HG02870 (cell line): ENCODE results near the gene MKNK2.

Experiments used
- ATAC-seq: cut with Tn5 transposase; IDR thresholded peaks from one replicate; pipeline ENCODE4 v1.9.1; 2021; ENCODE audit warnings: mild to moderate bottlenecking, moderate library complexity; ENCODE audit not compliant: unreplicated experiment

The MKNK2 gene

DNA sequence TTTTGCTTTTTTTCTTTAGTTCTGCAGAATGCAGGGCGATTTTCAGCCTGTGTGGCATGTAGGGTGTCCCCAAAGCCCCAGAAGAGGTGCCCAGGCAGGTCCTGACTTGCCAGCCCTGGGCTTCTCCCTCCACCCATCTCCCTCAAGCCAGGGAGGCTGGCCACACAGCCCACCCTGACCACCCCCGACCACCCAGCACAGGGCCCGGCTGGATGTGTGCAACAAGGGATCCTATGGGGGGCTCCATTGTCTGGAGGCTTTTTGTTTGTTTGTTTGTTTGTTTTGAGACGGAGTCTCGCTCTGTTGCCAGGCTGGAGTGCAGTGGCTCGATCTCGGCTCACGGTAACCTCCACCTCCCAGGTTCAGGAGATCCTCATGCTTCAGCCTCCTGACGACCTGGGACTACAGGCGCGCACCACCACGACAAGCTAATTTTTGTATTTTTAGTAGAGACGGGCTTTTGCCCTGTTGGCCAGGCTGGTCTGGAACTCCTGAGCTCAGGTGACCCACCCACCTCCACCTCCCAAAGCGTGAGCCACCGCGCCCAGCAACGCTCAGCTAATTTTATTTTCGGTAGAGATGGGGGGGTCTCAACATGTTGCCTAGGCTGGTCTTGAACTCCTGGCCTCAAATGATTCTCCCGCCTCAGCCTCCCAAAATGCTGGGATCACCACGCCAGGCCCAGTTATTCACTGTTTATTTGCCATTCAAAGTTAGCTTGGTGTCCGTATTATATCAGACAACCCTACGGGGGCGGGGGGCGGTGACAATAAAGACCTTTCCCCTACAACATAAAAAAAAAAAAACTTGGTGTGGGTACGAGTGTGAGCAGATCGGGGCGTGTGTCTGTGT lies 7.8 kb upstream of the MKNK2 start:
- ATAC-seq = no peak

DNA sequence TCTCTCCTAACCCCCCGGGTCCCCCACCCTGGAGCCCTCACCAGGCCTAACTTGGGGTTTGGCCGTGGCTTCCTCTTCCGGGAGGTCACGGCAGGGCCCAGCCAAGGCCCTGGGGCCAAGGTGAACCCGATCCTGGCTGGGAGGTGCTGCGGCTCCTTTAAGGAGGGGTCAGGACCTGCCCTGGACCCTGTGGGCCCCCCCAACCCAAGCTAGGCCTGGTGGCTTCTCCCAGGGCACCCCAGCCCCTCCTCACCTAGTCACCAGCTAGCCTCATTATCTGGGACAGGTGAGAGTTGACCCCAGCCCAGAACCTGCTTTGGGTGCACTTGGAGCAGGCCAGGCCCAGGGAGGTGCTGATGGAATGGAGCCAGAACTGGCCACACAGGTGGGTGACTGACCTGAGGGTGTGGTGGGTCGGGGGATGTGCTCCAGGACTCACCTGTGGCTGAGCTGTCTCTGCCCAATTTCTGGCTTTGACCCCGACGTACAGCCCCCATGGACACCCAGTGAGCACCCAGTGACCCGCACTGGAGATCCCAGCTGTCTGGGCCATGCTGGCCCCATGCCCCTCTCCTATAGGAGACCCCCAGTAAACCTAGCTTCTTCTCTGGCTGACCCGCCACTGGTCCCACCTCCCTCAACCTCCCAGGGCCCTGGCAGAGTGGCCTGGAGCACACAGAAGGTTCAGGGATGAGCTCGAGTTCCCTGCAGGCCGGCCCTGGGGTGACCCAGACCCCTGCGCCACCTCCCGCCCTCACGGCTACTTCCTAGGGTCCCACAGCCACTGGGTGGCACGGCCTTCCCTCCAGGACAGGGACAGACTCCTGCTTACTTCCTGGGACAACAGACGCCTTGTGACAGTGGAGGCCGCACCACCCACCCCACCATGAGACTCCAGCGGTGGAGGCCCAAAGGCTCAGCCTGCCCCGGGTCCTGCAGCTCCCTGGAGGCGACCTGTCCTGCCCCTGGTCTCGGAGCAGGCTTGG lies 6.7 kb upstream of the MKNK2 start:
- ATAC-seq = no peak

DNA sequence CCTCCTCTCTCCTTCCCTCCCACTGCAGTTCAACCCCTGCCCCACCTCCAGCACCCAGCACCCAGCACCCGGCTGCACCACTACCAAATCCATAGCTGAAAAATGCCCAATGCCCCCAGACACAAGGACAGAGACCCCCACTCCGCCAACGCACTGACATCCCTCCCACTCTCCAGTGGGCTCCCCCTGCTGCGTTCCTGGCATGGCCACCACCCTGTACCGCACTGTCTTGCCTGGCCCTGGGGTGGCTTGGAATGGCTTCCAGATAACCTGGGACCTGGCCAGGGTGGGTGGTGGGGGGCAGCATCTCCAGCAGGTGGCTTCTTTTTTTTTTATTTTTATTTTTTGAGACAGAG lies 5.8 kb upstream of the MKNK2 start:
- no peak for ATAC-seq

DNA sequence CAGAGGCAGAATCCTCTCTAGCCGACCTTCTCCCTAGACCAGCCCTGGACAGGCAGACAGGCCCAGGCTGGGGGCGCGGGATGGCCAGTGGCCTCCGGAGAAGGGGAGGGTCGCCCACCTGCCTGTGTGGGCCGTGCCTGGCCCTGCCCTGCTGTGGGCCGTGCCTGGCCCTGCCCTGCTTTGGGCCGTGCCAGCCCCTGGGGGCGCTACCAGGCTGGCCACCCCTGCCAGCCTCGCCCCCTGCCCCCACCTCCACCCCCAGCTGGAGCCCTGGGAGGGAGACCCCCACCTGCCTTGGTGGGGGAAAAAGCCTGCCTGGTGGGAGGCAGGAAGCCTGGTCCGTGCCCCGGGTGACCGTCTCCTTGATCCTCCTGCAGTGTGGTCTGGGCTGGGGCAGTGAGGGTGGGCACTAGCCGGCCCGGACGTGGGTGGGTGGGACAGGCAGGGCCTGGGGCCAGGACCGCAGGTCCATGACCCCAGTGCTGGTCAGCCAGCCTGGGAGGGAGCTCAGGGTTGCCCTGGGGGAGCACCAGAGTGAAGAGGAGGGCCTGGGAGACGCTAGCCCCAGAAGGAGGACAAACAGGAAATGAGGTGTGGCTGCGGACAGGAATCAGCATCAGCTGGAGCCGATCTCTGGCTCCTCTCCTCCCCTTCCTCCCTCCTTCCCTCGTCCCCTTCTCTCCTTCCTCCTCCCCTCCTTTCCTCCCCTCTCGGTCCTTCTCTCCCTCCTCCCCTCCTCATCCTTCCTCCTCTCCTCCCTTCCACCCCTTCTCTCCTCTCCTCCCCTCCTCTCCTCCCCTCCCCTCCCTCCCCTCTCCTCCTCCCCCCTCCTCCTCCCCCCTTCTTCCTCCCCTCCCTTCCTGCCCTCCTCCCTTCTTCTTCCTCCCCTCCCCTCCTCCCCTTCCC lies 5.1 kb upstream of the MKNK2 start:
- ATAC-seq = no peak

DNA sequence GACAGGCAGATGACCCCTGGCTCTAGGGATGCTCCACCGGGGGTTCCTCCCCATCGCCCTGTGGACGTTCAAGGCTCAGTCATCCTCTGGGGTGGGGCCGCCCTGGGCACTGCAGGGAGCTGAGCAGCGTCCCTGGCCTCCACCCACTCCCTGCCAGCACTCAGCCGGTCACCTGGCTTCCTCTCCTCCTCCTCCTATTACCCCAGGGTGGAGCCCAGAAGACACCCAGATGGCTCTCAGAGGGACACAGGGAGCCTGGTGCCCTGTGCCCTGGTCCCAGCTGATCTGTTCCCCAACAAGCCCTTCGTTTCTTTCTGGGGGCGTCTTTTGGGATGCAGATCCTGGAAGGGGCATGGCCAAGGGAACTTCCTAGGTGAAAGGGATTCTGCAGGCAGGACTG lies 3.7 kb upstream of the MKNK2 start:
- no peak for ATAC-seq

DNA sequence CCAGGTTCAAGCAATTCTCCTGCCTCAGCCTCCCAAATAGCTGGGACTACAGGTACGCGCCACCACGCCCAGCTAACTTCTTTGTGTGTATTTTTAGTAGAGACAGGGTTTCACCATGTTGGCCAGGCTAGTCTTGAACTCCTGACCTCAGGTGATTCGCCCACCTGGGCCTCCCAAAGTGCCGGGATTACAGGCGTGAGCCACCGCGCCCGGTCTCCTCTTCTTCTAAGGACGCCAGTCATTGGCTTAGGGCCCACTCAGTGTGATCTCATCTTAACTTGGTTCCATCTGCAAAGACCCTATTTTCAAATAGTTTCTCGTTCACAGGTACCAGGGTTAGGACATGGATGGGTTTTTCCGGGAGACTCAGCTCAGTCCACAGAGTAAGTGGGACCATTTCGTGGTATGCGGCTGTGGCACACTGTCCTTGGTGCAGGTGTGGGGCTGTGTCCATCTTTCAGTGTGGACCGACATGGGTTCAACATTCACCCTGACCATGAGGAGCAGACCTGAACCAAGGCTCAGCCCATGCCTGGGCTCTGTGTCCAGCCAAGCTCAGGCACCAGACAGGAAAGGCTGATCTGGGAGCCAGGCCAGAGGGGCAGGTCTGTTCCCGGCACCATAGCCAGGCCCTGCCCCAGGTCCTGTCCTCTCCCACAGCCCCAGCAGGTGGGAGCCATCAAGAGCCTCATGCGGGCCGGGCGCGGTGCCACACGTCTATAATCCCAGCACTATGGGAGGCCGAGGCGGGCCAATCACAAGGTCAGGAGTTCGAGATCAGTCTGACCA lies 2.8 kb upstream of the MKNK2 start:
- ATAC-seq = no peak

DNA sequence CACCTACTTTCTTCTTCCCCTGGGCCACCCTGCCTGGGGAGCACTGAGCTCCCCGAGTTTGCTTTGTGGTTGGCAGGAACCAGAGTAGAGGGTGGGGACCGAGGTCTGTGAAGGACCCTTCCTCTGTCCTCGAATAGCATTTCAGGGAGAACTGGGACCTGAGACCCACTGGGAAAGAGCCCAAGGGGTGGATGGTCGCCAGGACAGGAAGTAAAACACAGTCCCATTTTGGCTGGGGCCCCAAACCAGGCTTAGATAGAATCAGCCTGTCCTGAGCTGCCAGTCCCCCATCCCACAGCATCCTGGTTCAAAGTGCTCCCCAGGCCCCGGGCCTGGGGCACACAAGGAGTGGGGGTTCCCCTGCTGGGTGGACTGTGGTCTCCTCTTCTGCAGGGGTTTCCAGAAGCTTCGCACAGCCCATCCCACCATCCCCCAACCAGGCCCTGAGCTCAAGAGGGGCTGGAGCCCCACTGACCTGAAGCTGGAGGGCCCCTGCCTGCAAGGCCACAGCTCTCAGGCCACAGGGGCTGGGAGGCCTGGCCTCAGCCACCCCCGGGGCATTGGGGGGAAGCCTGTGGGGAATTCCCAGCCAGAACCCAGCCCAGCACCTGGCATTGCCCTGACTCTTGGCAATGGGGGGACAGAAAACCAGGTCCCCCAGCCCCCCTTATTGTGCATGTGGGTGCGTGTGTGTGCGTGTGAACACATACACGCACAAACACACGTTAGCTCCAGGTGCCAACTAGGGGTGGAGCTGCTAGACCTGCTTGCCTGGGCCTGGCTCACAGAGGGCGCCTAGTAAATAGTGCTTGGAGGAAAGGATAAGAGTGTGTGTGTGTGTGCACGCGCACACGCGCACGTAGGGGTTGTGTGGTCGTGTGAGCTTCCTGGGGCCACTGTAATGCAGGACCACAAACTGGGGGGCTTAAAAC lies 995 bp upstream of the MKNK2 start:
- no peak for ATAC-seq

DNA sequence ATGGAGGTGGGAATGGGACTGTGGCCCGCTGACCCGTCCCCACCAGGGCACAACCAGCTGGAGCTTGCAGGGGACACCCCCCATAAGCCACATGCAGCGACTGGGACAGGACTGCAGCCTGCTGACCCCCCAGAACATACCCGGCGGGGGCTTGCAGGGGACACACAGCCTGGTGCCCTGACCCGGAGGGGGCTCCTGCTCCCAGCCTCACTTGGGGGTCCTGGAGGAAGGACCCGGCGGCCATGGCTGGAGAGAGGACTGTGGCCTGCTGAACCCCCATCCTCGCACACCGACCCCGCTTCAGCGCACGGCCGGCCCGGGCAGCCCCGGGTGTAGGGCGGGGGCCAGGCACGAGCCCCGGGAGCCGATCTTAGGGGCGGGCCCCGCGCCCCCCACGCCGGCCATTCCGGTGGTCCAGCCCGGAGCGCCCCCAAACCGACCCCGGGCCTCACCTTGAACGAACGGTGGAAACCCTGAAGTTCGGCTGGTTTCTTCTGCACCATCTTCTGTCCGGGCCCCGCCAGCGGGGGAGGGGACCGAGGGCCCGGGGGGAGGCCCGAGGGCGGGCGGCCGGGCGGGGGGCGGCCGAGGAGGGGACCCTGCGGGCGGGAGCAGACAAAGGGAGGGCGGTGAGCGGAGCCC lies 574 bp downstream of the MKNK2 start:
- peak; percentile 6 for ATAC-seq

DNA sequence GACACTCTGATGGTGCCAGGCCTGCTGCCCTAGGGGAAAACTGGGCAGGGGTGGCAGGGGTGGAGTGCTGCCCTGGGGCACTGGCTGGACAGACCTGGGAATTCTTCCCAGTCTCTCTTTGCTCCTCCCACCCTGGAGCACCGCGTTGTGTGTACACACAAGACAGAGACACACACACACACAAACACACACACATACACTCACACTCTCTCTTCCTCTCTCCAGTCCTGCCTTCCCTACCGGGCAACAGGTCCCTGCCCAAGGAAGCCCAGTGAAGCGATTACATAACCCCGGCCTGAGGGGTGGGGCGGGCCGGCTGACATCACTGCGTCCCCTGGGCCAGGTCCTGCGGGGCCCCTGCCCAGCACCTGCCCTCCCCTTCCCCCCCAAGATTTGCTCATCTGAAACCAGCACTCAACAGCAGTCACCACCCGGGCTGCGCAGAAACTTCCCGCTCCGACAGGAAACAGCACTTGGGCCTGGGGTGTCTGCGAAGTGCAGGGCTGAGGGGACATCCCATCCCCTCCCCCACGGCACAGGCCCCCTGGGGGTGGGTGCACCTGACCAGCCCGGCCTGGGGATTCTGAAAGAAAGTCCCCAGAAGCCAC lies 1.2 kb downstream of the MKNK2 start:
- peak; percentile 4 for ATAC-seq

DNA sequence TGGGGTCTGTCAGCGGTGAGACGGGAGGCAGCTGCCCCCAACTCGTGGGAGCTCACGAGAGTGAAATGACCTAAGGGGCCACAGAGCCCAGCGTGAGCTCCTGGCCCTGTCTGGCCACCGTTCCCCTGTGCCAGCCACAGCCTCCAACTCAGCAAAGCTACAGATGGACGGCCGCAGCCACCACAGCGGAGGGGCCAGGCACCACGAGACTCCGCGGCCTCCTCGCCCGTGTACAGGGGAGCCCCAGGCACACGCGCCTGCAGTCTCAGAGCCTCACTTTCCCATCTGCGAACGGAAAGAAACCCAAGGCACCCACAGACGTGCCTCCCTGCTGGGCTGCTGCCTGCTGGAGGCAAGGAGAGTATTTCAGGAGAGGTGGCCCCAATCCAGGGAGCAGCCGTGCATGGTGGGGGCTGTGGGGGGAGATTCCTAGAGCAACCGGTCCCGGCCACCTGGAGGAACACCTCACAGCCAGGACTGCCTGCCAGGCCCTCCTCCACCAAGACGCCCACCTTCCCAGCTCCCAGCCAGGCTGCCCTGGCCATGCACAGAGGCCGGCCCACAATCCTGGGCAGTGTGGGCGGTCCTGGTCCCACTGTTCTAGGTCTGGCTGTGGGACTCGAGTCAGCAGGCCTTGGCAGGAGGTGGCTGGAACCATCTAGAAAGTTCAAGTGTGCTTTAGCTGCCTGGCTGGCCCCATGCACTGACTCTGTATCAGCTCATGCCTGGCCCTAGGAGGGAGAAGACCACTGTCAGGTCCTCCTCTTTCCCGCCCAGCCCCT lies 1.9 kb downstream of the MKNK2 start:
- ATAC-seq = no peak

DNA sequence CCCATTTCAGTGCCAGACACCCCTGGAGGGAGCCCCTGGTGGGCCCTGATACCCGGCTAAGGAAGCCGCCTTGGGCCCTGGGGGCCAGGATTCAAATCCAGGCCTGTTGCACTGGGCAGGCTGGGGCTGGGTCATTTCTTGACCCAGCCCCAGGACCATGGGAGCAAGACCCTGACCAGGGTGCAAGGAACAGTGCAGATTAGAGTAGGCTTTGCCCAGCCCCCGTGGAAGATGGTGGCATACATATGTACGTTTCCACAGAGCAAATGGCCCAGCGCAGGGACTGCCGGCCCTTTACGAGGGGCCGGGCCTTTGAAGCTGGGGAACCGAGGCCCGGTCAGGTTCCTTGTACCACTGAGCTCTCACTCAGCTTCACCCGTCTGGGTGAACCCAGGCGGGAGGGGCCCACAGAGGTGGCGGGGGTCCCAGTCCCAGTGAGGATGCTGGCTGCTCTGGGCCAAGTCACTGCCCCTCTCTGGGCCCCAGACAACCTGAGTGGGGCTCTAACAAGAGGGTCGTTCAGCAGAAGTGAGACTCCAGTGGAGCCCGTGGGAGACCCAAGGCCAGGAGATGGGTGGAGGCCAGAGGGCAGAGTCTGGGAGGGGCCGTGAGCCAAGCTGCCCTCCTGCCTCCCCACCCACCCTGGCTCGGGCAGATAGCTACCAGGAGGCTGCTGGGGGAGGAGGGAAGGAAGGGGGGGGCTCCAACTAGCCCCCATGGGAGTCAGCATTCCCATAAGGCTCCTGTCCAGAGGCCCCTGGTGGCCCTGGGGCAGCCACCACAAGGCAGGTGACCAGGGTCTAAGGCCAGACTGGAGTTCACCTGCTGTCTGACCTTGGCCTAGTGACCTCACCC lies 2.7 kb downstream of the MKNK2 start:
- ATAC-seq = no peak

DNA sequence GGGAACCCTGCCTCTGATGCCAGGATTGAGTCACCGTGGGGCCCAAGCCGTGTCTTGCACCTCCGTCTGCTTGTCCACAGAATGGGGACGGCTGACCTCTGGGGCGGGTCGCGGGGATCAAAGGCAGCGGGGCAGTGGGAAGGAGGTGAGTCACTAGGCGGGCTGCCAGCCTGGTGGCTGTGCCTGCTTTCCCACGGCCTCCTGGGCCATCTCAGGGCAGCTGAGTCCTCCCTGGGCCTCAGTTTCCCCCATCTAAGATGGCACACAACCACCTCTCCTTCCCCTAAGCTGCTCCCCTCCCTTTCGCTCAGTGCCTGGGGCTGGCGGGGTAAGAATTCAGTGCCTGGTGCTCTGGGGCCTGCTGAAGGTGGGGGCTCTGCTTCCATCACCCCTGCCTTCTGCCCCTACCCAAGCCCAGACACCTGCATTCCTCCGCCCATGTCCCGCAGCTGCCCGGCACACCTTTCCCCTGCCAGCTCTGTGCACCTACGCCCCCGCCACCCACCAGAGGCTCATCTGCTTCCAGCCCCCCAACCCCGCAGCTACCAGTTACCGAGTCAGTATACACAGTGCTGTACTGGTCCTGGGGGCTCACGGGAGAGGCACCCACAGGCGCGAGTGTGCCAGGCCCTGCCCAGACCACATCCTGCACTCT lies 3.5 kb downstream of the MKNK2 start:
- no peak for ATAC-seq

DNA sequence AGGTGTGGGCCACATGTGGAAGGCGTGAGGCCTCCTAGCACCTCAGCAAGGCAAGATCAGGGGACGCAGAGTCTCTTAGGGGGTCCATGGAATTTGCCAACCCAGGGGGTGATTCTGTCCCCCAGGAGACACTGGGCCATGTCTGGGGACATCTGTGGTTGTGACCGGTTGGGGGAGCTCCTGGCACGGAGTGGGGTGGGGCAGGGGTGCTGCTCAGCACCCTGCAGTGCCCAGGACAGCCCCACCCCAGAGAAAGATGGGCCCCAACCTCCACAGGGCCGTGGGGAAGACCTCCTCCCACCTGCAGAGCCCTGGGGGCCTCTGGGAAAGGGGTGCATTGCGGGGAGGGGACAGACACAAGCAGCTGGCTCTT lies 4.0 kb downstream of the MKNK2 start:
- ATAC-seq = no peak

DNA sequence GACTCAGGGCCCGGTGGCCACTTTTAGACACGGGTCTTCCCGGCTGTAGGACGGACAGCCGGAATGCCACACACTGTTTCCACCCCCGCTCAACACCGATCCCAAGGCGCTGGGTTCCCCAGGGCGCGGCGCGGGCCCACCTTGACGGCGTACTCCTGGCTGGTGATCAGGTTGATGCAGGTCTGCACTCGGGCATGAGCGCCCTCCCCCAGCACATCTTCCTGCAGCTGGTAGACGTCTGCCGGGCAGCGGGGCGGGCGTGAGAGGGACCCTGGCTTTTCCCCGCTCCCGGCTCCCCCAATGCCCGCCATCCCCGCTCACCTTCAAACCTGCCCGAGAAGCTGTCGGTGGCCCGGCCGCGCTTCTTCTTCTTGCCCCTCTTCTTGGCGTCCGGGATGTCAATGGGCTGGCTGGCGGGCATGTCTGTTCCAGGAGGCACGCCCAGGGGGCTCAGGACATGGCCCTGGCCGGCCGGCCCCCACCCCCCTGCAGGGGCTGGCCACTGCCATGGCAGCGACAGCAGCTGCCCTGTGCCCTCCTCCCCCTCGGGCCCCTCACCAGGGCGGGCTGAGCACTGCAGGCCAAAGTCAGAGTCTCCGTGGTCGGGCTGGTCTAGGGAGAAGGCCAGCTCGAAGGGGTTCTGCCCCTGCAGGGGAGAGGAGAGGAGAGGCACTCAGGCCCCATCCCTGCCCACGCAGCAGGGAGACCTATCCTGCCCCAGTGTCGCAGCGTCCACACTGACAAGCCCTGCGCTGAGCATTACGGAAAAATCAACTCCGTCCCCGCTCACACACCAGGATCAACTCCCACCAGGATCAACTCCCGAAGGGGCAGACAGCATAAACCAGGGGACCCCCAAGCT lies 4.8 kb downstream of the MKNK2 start:
- no peak for ATAC-seq

DNA sequence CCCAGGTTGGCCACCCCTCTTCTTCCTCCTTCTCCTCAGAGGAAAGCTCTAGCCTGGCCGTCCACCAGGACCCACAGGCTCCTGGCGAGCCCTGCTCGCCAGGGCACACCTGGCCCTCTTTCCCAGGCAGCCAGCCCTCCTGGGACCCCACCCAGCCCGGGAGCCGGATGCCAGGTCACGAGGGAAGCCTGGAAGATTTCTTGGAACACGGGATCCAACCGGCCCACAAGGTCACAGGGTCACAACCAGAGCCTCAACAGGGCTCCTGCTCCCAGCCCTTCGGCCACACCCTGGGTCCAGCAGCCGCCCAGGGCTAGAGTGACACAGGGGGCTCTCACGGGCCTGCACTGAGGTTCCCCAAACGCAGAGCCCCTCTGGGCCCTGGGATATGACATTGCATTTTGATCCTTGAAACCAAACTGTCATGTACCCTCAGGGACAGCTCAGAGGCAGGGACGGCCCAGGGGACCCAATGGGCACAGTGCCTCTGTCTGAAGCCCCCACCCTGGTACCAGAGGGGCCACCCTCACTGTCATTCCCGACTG lies 5.5 kb downstream of the MKNK2 start:
- no peak for ATAC-seq
